RWPE2 (cell line): ENCODE results near the gene CSNK1D.
A peak's percentile ranks its signal among the peaks of the same experiment; 100 is the strongest.

ENCODE experiments used
- ATAC-seq: fragments of 200-7000 bp; cut with Tn5 transposase; 3 replicates; pipeline ENCODE4 v1.9.1; 2021; ENCODE audit warnings: low read depth
- DNase-seq: peaks from one replicate; pipeline ENCODE4 v3.0.0-alpha.2; 2020; ENCODE audit warnings: low spot score
- H3K27ac ChIP-seq: fragments of 450-650 bp; 2 replicates; pipeline ENCODE4 v1.5.1; 2017; ENCODE audit warnings: mild to moderate bottlenecking; ENCODE audit not compliant: poor library complexity, severe bottlenecking
- H3K27me3 ChIP-seq: fragments of 250-450 bp; sonication (Bioruptor Pico); 2 replicates; pipeline ENCODE4 v1.5.1; 2021; ENCODE audit warnings: mild to moderate bottlenecking, moderate library complexity; ENCODE audit not compliant: insufficient read depth, poor library complexity, severe bottlenecking
- H3K36me3 ChIP-seq: fragments of 250-450 bp; sonication (Bioruptor Pico); 2 replicates; pipeline ENCODE4 v1.5.1; 2020; ENCODE audit warnings: low read depth, mild to moderate bottlenecking, moderate library complexity
- H3K4me1 ChIP-seq: fragments of 250-450 bp; sonication (Bioruptor Pico); 2 replicates; pipeline ENCODE4 v1.5.1; 2021; ENCODE audit warnings: mild to moderate bottlenecking, moderate library complexity; ENCODE audit not compliant: insufficient read depth, poor library complexity, severe bottlenecking
- H3K4me3 ChIP-seq: fragments of 250-450 bp; sonication (Bioruptor Pico); 2 replicates; pipeline ENCODE4 v1.5.1; 2021; ENCODE audit warnings: mild to moderate bottlenecking, moderate library complexity; ENCODE audit not compliant: severe bottlenecking
- H3K9me3 ChIP-seq: fragments of 250-450 bp; sonication (Bioruptor Pico); 2 replicates; pipeline ENCODE4 v1.5.1; 2021; ENCODE audit warnings: mild to moderate bottlenecking, moderate library complexity; ENCODE audit not compliant: severe bottlenecking
- CTCF ChIP-seq: fragments of 450-650 bp; IDR thresholded peaks from one replicate; pipeline ENCODE4 v1.5.1; 2017; ENCODE audit warnings: mild to moderate bottlenecking, moderate library complexity; ENCODE audit not compliant: poor library complexity, severe bottlenecking

Gene CSNK1D

GRCh38 chr17:82243648-82244412 is 29.7 kb downstream of the CSNK1D start:
- no peak for ATAC-seq
- Histone ChIP-seq H3K9me3 (no peaks in the 10 kb centered on the region), H3K4me1 (peaks cover 68% of the 10 kb centered on the region), H3K27me3 (no peaks in the 10 kb centered on the region), H3K36me3 (peaks cover 74% of the 10 kb centered on the region), H3K27ac (peak overlapping the region; percentile 91), H3K4me3 (no peak overlapping the region)
- DNase-seq, result no peak
- no peak for TF ChIP-seq CTCF

- Histone ChIP-seq H3K4me1 (peaks cover 72% of the 10 kb centered on the region), H3K9me3 (no peaks in the 10 kb centered on the region), H3K27ac (peak overlapping the region; percentile 91), H3K27me3 (no peaks in the 10 kb centered on the region), H3K4me3 (no peak overlapping the region), H3K36me3 (peaks cover 74% of the 10 kb centered on the region)
- ATAC-seq, result peak; percentile 1
- no peak for TF ChIP-seq CTCF
- peak; percentile 90 for DNase-seq
These were observed 30.4 kb downstream of the CSNK1D start for GRCh38 chr17:82242977-82243647.

- peak; percentile 72 for DNase-seq
- Histone ChIP-seq H3K27ac (peak overlapping the region; percentile 91), H3K4me1 (peaks cover 72% of the 10 kb centered on the region)
These were observed 30.9 kb downstream of the CSNK1D start for GRCh38 chr17:82242698-82242976.

GRCh38 chr17:82241926-82242697 is 31.4 kb downstream of the CSNK1D start:
- H3K36me3 ChIP-seq, result peaks cover 74% of the 10 kb centered on the region
- DNase-seq, result peak; percentile 79

More at GRCh38 chr17:82242698-82242976, 30.9 kb downstream of the CSNK1D start:
- Histone ChIP-seq H3K36me3 (peaks cover 74% of the 10 kb centered on the region), H3K9me3 (no peaks in the 10 kb centered on the region), H3K27me3 (no peaks in the 10 kb centered on the region), H3K4me3 (no peak overlapping the region)
- no peak for TF ChIP-seq CTCF
- ATAC-seq, result no peak

More at GRCh38 chr17:82241926-82242697, 31.4 kb downstream of the CSNK1D start:
- peak overlapping the region; percentile 91 for H3K27ac ChIP-seq
- H3K4me3 ChIP-seq, result no peak overlapping the region
- peaks cover 72% of the 10 kb centered on the region for H3K4me1 ChIP-seq
- no peaks in the 10 kb centered on the region for H3K9me3 ChIP-seq
- H3K27me3 ChIP-seq, result no peaks in the 10 kb centered on the region
- TF ChIP-seq CTCF, result no peak
- ATAC-seq, result peak; percentile 4
